IMR-90 (cell line): ENCODE results near the gene BACE1.

Source experiments
- BHLHE40 ChIP-seq: fragments of 150-350 bp; IDR thresholded peaks from 2 replicates; pipeline ENCODE4 v1.6.1; 2016; ENCODE audit warnings: mild to moderate bottlenecking, low read depth, low read length
- CEBPB ChIP-seq: IDR thresholded peaks from 2 replicates; pipeline ENCODE4 v1.6.1; 2012; ENCODE audit warnings: low read depth, low read length, improper control_type of control experiment
- CTCF ChIP-seq: conservative IDR thresholded peaks from 2 replicates; pipeline ENCODE4 v1.5.1; 2012; ENCODE audit warnings: mild to moderate bottlenecking, low read depth, low read length, improper control_type of control experiment
- ELK1 ChIP-seq: fragments of 150-350 bp; IDR thresholded peaks from 2 replicates; pipeline ENCODE4 v1.6.1; 2016; ENCODE audit warnings: low read depth, mild to moderate bottlenecking, low read length, moderate library complexity, borderline replicate concordance
- FOS ChIP-seq: fragments of 150-350 bp; IDR thresholded peaks from 2 replicates; pipeline ENCODE4 v1.6.1; 2016; ENCODE audit warnings: low read depth, low read length
- POLR2A ChIP-seq: IDR thresholded peaks from 2 replicates; pipeline ENCODE4 v1.6.1; 2012; ENCODE audit warnings: mild to moderate bottlenecking, low read depth, low read length
- RAD21 ChIP-seq: IDR thresholded peaks from 2 replicates; pipeline ENCODE4 v1.6.1; 2012; ENCODE audit warnings: low read length, improper control_type of control experiment

- TF ChIP-seq CEBPB = no peak
- no peak for TF ChIP-seq CTCF
- TF ChIP-seq BHLHE40 = no peak
- TF ChIP-seq FOS = no peak
- TF ChIP-seq RAD21 = no peak
- TF ChIP-seq POLR2A = no peak
- TF ChIP-seq ELK1 = no peak
Measured at GRCh38 chr11:117315285-117316196, 515 bp downstream of the BACE1 start.
